WERI-Rb-1 (cell line): ENCODE data around the gene TBX2.
A peak's percentile ranks its signal among the peaks of the same experiment; 100 is the strongest.

Experiments
- DNase-seq: peaks from one replicate; pipeline ENCODE4 v3.0.0-alpha.2; 2020
- H3K27ac ChIP-seq: fragments of 250-450 bp; sonication (Bioruptor Pico); 2 replicates; pipeline ENCODE4 v1.5.1; 2020; ENCODE audit warnings: mild to moderate bottlenecking, moderate library complexity
- H3K27me3 ChIP-seq: fragments of 250-450 bp; sonication (Bioruptor Pico); 2 replicates; pipeline ENCODE4 v1.5.1; 2021; ENCODE audit warnings: mild to moderate bottlenecking, low read depth, moderate library complexity; ENCODE audit not compliant: insufficient read depth, severe bottlenecking
- H3K36me3 ChIP-seq: fragments of 250-450 bp; sonication (Bioruptor Pico); 2 replicates; pipeline ENCODE4 v1.5.1; 2020; ENCODE audit warnings: mild to moderate bottlenecking, moderate library complexity
- H3K4me3 ChIP-seq: 2 replicates; pipeline ENCODE4 v1.5.1; 2011; ENCODE audit warnings: low read depth, mild to moderate bottlenecking, control low read depth, low read length
- H3K9me3 ChIP-seq: fragments of 250-450 bp; sonication (Bioruptor Pico); 2 replicates; pipeline ENCODE4 v1.5.1; 2021; ENCODE audit warnings: mild to moderate bottlenecking, moderate library complexity; ENCODE audit not compliant: severe bottlenecking
- TF ChIP-seq, protein P1 (sequence below): IDR thresholded peaks from 2 replicates; pipeline ENCODE4 v1.5.1; 2011; ENCODE audit warnings: low read depth, mild to moderate bottlenecking, control low read depth, inconsistent platforms, low read length

Gene TBX2

DNA sequence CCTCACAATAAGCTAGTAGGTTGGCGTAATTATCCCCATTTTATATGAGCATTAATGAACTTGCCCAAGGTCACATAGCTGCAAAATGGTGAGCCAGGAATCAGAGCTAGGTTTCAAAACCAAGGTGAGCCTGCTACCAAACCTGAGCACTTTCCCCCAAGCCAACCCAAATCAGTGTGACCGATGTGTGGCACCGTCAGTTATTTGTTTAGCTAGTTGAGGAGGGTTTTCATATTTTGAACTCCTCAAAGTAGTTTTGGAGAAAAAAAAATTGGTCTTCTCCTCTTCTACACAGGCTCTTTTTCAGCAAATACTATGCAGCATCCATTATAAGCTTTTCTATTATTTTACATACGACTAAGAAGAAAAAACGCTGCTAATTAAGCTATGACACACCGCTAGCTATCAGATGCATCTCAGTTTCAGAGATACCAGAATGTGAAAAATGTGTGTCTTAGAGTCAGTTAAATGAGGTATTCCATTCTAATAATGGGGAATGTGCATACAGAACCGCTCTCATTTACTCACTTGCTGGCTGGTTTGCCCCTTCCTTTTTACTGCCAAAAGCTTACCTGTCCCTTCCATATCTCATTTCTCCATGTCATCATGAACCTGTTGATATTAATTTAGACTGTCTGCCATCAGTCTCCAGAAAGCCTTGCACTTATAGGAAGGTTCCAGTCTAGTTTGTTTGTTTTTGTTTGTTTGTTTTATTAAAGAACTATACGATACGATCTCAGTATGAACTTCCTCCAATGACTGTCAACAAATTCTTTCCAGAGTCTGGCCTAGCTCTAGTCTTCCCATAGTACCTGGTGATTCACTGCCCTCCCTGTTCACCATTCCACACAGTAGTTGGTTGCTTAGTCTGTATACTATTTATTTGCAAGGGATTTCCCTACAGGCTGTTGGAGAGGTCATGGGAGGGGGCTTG, 50.3 kb downstream of the TBX2 start:
- Histone ChIP-seq H3K27ac (no peak overlapping the region), H3K36me3 (no peaks in the 10 kb centered on the region), H3K27me3 (no peaks in the 10 kb centered on the region), H3K4me3 (no peak overlapping the region), H3K9me3 (peaks cover 5% of the 10 kb centered on the region)
- no peak for DNase-seq
- TF ChIP-seq, protein P1, sequence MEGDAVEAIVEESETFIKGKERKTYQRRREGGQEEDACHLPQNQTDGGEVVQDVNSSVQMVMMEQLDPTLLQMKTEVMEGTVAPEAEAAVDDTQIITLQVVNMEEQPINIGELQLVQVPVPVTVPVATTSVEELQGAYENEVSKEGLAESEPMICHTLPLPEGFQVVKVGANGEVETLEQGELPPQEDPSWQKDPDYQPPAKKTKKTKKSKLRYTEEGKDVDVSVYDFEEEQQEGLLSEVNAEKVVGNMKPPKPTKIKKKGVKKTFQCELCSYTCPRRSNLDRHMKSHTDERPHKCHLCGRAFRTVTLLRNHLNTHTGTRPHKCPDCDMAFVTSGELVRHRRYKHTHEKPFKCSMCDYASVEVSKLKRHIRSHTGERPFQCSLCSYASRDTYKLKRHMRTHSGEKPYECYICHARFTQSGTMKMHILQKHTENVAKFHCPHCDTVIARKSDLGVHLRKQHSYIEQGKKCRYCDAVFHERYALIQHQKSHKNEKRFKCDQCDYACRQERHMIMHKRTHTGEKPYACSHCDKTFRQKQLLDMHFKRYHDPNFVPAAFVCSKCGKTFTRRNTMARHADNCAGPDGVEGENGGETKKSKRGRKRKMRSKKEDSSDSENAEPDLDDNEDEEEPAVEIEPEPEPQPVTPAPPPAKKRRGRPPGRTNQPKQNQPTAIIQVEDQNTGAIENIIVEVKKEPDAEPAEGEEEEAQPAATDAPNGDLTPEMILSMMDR: no peak

DNA sequence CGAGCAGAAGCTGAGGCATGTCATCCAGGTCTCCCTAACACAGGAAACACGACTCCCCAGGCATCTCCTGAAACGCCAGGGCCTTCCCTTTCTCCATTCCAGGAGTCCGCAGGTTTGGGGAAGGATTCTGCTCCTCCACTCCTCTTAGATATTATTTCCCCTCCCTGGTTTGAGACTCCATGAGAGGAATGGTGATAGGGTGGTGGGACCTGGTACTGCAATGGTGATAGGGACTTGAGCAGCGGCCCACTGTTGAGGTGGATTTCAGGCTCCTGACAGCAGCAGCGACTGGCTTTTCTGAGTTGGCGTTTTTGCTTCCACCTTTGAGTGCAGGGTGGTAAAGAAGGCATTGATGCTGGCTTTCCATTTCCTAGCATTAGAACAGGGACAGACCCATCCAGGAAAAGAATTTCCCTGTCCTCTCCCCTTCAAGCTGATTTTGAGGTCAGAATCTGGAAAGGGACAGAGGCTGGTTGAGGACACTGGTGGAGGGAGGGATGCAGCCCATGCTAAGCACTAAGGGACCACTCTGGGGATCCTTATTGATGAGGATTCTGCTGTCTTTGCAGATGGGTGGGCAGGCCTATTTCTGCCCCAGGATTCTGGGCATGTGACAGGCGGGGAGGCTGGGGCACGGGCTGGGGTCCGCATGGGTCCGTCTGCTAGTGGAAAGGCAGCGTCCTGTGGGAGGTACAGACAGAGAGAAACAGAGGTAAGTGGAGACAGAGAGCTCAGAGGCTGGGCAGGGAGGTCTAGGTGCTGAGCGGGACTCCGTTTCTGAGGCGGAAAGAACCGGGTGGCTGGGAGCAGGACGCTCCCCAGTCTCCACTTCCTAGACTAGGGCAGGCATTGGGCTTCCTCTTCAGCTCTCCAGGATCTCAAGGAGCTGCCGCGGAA, 51.2 kb downstream of the TBX2 start:
- Histone ChIP-seq H3K4me3 (no peak overlapping the region), H3K9me3 (peaks cover 12% of the 10 kb centered on the region), H3K36me3 (no peaks in the 10 kb centered on the region), H3K27ac (no peak overlapping the region), H3K27me3 (no peaks in the 10 kb centered on the region)
- no peak for DNase-seq
- TF ChIP-seq, protein P1: peak; percentile 18; the same call in 1 of the 2 replicates

DNA sequence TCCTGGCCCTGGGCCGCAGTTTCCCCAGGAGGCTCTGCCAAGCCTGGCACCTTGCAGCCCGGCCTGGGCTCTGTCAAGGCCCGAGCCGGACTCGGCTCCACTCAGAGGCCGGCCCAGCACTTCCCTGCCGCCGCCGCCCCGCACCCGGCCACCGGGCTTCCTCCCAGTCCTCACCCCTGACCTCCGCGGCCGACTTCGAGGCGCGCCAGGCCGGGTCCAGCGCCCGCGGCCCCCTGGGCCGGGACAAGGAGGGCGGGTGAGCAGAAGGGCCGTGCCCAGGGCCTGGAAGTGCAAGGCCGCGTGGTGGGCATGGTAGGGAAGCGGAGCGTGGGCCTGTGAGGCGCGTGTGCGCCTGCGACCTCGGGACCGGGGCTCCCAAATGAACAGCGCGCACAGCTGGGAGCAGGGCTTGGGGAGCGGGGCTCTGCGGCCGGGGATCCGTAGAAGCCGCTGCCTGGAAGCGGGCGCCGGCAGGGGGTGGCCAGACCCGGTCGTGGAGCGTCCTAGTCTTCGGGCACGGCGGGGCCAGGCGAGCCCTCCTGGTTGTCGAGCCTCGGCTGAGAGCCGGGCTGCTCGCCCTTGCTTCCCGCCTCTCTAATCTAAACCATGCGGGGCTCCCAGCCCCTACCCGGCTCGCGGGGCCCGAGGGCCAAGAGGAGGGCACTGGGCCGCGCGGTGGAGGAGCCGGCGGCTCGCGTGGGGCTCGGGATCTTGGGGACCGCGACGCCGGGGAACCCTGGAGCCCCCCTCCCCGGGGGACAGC, 52.1 kb downstream of the TBX2 start:
- Histone ChIP-seq H3K27ac (no peak overlapping the region), H3K27me3 (no peaks in the 10 kb centered on the region), H3K4me3 (no peak overlapping the region), H3K36me3 (no peaks in the 10 kb centered on the region), H3K9me3 (peaks cover 14% of the 10 kb centered on the region)
- DNase-seq: no peak
- TF ChIP-seq, protein P1: no peak

DNA sequence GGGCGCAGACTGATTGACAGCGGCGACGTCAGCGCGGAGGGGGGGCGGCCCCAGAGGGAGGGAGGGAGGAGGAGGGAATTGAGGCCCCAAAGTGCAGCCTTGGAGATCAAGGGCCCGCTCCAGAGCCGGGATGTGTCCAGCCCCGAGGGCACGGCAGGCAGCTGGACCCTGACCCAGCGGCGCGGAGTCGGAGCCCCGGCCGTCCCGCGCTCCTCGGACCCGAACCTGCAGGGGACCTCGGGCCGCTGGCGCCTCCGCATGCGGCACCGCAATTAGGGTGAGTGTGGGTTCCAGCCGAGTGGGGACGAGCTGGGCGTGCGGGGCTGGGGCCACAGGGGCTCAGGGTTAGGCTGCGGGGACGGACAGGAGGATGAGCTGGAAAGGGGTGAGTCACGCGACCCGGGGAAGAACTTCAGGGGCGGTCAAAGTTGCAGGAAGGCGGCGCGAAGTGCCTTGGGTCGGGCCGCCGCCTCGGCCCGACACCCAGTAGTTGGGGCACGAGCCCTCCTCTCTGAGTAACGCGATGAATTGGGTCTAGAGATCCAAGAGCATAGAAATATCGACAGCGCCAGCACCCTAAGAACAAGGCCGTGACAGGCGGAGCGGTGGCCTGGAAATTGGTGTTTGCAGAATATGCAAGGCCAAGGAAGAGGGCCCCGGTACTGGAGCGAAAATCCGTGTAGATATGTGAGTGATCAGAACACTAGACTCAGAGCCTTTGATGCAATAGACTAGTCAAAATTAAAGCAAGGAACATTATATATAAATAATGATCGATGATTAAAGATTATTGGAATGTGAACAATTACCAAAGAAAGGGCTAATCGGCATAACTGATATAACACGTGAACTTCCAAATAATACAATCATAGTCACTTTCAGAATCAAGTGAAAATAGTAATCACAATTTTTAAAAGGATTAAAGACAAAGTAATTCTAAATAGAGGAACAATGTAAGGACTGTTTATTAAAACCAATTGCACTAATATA, 53.0 kb downstream of the TBX2 start, which contains the start of gene TBX4:
TSS of gene TBX4 (plus strand) at position 122 of the 990 bp plus-strand sequence. CDS start 4,069 bp downstream, outside the sequence.
- TF ChIP-seq, protein P1: no peak
- Histone ChIP-seq H3K27ac (no peak within 1 kb of the TSS), H3K36me3 (no peaks in the 10 kb centered on the region), H3K27me3 (no peaks in the 10 kb centered on the region), H3K4me3 (no peak within 1 kb of the TSS), H3K9me3 (peaks cover 15% of the 10 kb centered on the region)
- no peak for DNase-seq
